Mucosa of stomach (tissue), 1 donor: ENCODE results near the gene JARID2.
A peak's percentile ranks its signal among the peaks of the same experiment; 100 is the strongest.

Experiments
- H3K27me3 ChIP-seq: one replicate; pipeline ENCODE4 v1.7.0; 2013; ENCODE audit warnings: mild to moderate bottlenecking, low read length; ENCODE audit not compliant: control insufficient read depth, insufficient read depth
- H3K36me3 ChIP-seq: one replicate; pipeline ENCODE4 v1.7.0; 2013; ENCODE audit warnings: low read length; ENCODE audit not compliant: control insufficient read depth, insufficient read depth
- H3K4me1 ChIP-seq: one replicate; pipeline ENCODE4 v1.7.0; 2013; ENCODE audit warnings: mild to moderate bottlenecking, low read length; ENCODE audit not compliant: control insufficient read depth, insufficient read depth
- H3K4me3 ChIP-seq: one replicate; pipeline ENCODE4 v1.7.0; 2013; ENCODE audit warnings: low read length
- H3K9ac ChIP-seq: one replicate; pipeline ENCODE4 v1.7.0; 2013; ENCODE audit warnings: mild to moderate bottlenecking, low read length, moderate library complexity
- H3K9me3 ChIP-seq: one replicate; pipeline ENCODE4 v1.7.0; 2013; ENCODE audit warnings: mild to moderate bottlenecking, low read length, moderate library complexity; ENCODE audit not compliant: control insufficient read depth
- donor health status: Pancreatic carcinoma.

JARID2 gene

DNA sequence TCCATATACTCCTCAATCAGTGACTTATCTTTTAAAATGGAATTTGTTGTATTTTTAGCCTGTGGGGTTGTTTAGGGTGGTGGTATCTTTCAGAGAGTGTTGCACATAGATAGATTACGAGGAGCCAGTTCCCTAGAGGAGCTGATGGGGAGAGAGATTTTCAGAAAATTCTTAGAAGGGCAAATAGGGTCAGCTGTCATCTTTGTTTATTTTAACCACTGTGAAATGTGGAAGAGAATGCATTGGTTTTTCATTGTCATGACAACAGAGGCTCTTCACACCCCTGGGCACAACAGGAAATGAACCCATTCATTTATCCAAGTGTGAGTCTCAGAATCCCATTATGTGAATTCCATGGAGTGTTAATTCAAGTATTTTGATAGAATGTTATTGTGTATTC is 188.4 kb downstream of the JARID2 start:
- H3K4me3 ChIP-seq: no peak overlapping the region
- no peaks in the 10 kb centered on the region for H3K36me3 ChIP-seq
- H3K4me1 ChIP-seq: peaks cover 43% of the 10 kb centered on the region
- no peaks in the 10 kb centered on the region for H3K9me3 ChIP-seq
- H3K27me3 ChIP-seq: no peaks in the 10 kb centered on the region
- H3K9ac ChIP-seq: no peak overlapping the region

DNA sequence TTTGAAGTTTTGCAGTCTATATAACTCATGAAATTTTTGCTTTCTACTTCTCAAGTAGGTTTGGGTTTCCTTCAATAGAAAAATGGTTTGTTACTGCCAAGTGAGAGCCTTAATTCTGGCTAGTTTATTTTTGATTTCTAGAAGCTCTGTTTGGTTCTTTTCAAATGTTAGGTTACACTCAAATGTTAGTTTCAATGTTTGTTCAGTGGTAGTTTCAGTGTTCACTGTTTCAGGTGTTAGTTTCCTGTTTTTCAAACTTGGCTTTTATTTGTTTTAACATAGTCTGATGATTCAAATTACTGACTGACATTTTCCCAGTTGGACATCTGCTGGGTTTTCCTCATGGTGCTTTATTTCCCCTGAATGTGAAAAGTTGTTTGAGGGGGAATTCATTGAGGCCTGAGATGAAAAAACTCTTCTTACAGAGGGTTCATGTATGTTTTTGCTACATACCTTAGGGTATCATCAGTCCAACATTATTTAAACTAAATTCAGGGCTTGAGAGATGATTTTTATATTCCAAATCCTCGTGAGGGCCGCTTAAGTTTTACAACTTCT is 189.0 kb downstream of the JARID2 start:
- peaks cover 47% of the 10 kb centered on the region for H3K4me1 ChIP-seq
- H3K27me3 ChIP-seq: no peaks in the 10 kb centered on the region
- H3K36me3 ChIP-seq: no peaks in the 10 kb centered on the region
- H3K9me3 ChIP-seq: no peaks in the 10 kb centered on the region
- no peak overlapping the region for H3K4me3 ChIP-seq
- no peak overlapping the region for H3K9ac ChIP-seq

DNA sequence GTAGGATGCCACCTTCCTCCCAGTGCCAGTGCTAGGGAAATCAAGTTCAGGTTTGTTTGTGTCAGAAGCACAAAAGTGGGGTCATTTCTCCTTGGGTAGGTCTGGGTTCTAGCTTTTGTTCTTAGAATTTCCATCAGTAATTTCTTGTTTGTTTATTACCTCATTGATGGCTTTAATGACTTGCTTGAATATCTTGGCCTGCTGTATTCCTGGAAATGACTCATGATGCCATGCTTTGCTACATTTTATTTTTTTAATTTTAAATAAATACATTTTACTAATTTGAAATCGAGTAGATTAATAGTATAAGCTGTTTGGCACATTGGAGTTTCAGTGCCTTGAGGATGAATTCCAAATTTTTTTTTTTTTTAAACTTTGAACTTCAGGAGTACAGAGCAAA is 189.6 kb downstream of the JARID2 start:
- H3K9ac ChIP-seq: no peak overlapping the region
- H3K27me3 ChIP-seq: no peaks in the 10 kb centered on the region
- no peaks in the 10 kb centered on the region for H3K36me3 ChIP-seq
- no peak overlapping the region for H3K4me3 ChIP-seq
- peaks cover 47% of the 10 kb centered on the region for H3K4me1 ChIP-seq
- no peaks in the 10 kb centered on the region for H3K9me3 ChIP-seq

DNA sequence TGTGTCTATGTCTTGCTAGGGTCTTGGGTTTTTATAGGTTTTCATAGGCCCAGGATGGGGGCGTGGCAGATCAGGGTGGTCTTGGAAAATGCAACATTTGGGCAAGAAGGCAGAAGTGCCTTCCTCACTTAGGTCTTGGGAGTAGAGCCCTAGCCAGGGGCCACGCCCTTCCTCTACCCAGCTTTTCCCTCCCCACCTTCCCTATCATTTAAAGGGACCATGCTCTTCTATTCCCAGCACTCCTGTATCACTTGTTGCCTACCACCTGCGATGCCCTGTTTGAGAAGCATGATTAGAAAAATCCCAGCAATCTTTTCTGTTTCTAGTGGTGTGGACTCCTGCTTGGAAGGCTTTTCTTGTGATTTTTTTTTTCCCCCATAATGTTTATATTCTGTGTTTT is 190.6 kb downstream of the JARID2 start:
- H3K9me3 ChIP-seq: no peaks in the 10 kb centered on the region
- H3K4me1 ChIP-seq: peaks cover 40% of the 10 kb centered on the region
- no peak overlapping the region for H3K4me3 ChIP-seq
- no peaks in the 10 kb centered on the region for H3K27me3 ChIP-seq
- H3K9ac ChIP-seq: no peak overlapping the region
- no peaks in the 10 kb centered on the region for H3K36me3 ChIP-seq

DNA sequence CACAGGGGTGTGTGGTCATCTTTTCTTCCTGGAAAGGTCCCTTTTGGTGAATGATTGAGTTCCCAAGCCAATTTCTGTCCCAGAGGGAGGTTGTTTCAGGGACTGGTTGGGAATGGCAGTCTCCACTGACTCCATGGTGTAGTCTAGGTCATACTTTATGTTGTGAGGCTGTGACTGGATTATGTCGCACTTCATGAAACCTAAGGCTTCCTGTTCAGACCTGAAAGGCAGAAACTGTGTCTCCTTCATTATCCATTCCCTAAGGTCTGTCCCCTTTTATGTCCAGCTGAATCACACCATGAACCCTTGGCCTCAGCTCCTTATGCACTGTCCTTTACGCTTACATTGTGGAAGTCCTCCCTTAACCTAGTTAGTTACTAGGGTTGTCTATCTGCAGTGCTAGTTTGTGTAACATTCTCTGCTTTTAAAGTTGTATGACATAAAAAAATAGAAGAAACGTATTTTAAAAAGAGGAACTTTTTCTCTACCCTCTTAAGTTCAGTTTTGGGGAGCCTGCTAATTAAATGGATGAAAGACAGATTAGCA is 191.3 kb downstream of the JARID2 start:
- Histone ChIP-seq H3K4me3 (no peak overlapping the region), H3K27me3 (no peaks in the 10 kb centered on the region), H3K9me3 (no peaks in the 10 kb centered on the region), H3K4me1 (peaks cover 34% of the 10 kb centered on the region), H3K9ac (no peak overlapping the region), H3K36me3 (no peaks in the 10 kb centered on the region)

DNA sequence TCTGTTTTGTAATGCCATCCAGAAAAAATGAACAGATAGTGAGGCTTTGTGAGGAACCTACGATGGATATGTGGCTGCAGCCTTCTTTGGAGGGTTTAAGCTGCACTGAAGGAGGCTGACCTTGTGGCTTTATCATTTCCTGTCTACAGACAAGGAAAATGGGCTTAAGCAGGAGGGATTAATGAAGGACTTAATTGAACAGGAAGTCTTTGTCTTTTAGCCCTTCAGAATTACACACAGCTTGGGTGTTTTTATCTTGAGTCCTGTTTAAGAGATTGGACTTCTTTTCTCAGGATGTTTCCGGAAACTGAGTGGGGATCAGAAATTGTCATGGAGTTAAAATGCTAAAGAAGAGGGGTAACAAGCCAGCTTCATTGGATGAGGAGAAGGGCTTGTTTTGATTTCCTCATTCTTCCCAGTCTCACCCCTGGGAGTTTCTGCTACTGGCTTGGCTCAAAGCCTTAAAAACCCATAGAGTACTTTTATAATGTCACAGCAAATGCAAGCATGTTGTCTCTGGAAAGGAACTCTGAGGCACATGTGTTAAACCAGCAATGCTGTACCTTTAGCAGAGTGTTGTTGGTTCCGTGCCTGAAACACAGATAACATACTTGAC is 193.6 kb downstream of the JARID2 start:
- H3K36me3 ChIP-seq: no peaks in the 10 kb centered on the region
- H3K4me1 ChIP-seq: peaks cover 22% of the 10 kb centered on the region

DNA sequence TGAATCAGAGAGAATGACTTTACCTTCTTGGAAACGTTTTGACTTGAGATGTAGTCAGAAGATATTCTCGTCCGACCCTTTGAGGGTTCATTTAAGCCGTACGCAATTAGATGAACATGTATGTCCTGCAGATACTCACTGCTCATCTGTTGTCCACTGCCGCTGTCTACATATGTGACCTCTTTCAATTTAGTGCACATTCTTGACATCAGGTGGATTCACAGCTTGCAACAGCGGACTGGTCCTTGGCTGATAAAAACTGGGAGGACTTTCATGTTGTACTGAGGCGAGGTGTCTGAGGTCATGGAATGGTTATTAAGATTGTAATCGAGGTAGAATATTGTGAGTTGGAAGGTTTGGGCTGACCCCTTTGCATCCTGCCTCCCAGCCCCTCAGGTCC is 194.2 kb downstream of the JARID2 start:
- peaks cover 22% of the 10 kb centered on the region for H3K4me1 ChIP-seq
- no peaks in the 10 kb centered on the region for H3K9me3 ChIP-seq

More for the DNA sequence above, 193.6 kb downstream of the JARID2 start:
- H3K4me3 ChIP-seq: no peak overlapping the region
- no peaks in the 10 kb centered on the region for H3K9me3 ChIP-seq
- H3K27me3 ChIP-seq: no peaks in the 10 kb centered on the region
- H3K9ac ChIP-seq: no peak overlapping the region

DNA sequence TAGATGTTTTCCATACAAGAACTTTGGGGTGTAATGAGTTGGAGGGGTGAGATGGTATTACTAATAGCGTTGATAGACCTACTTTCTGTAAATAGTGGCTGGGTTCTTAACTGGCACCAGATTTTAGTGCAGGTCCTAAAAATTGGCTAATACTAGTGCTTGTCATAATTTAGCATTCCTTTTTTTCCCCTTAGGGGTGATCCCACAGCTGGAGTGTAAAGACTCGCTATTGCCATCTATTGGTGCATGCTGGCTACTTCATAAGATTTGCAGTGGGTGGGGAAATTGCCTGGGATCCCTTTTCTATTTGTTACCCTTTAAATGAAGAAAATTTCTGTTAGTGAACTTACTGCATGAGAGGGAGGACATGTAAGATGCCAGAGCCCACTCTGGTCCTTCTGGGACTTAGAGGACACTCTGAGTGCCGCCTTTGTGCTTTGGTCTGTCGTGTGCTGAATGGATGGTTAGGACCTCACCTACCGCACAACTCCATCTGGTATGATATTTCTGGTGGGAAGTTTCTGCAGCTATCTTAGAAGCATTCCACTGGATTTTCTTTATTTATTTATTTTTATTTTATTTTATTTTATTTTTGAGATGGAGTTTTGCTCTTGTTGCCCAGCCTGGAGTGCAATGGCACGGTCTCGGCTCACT is 195.5 kb downstream of the JARID2 start:
- H3K4me1 ChIP-seq: peaks cover 21% of the 10 kb centered on the region
- no peaks in the 10 kb centered on the region for H3K27me3 ChIP-seq
- H3K9ac ChIP-seq: no peak overlapping the region
- no peaks in the 10 kb centered on the region for H3K9me3 ChIP-seq
- H3K36me3 ChIP-seq: no peaks in the 10 kb centered on the region
- no peak overlapping the region for H3K4me3 ChIP-seq

More for the DNA sequence above, 194.2 kb downstream of the JARID2 start:
- no peaks in the 10 kb centered on the region for H3K27me3 ChIP-seq
- no peak overlapping the region for H3K9ac ChIP-seq
- H3K4me3 ChIP-seq: no peak overlapping the region
- no peaks in the 10 kb centered on the region for H3K36me3 ChIP-seq

DNA sequence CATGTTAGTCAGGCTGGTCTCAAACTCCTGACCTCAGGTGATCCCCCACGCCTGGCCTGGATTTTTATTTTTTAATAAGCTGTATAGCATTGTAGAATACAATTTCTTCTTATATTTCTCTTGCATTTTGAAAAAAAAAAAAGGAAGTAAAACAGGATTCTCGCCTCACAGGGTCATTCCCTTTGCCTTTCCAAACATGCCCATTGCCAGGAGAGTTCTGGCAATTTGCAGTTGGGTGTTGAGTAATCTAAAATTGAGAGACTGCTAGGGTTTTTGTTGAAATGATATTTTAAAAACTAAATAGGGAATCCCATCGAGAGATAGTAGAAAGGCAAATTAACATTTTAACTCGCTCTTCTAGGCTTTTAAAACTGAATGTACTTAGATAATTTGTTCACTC is 196.1 kb downstream of the JARID2 start:
- Histone ChIP-seq H3K4me1 (peaks cover 17% of the 10 kb centered on the region), H3K9ac (no peak overlapping the region), H3K4me3 (no peak overlapping the region)

DNA sequence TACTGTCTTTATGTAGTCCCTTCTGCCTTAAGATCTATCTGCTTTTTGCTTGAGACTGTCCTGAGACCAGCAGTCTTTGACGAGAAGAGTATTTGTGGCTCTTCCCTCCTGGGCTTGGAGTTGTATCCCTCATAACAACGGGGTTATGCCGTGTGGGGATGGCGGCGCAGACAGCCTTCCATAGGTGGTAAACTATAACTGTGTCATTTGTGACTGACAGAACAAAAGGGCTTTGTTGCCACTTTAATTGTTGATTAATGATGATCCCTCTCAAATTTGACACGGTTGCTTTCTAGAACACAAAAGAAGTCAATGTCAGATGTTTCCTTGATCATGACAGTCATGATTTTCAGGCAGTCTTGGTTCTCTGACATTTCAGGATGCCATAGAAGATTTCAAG is 196.6 kb downstream of the JARID2 start:
- Histone ChIP-seq H3K9ac (no peak overlapping the region), H3K27me3 (no peaks in the 10 kb centered on the region), H3K4me3 (no peak overlapping the region), H3K4me1 (peaks cover 17% of the 10 kb centered on the region), H3K9me3 (no peaks in the 10 kb centered on the region), H3K36me3 (no peaks in the 10 kb centered on the region)

More for the DNA sequence above, 196.1 kb downstream of the JARID2 start:
- no peaks in the 10 kb centered on the region for H3K36me3 ChIP-seq
- H3K9me3 ChIP-seq: no peaks in the 10 kb centered on the region
- H3K27me3 ChIP-seq: no peaks in the 10 kb centered on the region

DNA sequence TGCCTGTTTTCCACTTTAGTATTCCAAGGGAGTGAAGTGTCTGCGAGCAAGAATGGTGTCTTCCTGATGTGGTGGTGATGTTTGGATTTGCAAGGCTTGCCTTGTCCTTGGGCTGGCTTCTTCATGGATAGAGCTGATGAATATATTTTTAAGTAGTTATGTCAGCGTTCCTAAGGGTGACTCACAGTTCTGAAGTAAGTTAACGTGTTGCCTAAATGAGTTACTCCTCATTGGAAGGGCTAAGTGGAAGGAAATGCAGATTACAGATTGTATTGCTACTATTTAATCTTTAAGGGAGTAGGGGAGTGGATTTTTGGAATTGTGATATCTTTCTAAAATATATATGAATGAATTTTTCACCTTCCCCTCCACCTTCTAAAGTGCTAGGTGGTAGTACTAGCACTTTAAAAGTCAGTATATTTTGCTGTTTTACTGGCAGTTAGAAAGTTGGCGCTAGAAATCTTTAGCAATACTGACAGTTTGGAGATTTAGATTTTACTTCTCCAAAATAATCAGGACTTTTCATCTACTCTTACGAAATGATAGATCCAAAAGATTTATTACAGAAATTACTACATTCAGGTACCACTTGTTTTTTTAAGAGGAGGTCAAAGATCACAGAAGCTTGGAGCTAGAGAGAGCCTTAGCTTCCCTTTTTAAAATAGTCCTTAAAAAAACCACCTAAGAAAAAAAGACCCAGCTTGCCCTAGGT is 197.4 kb downstream of the JARID2 start:
- Histone ChIP-seq H3K36me3 (no peaks in the 10 kb centered on the region), H3K4me1 (peaks cover 23% of the 10 kb centered on the region), H3K4me3 (peak overlapping the region; percentile 11), H3K9me3 (no peaks in the 10 kb centered on the region), H3K27me3 (no peaks in the 10 kb centered on the region), H3K9ac (no peak overlapping the region)
